ENCODE measurements around the gene TNFSF13B. TPM values are rescaled to one million over a fixed set of nuclear protein-coding genes. Genes with fewer than 3 reads are reported as not detected.

TNFSF13B gene
- total RNA-seq, 4 donors from 2014 or later, result 0.38 to 2.5 (median 0.69) TPM

Other genes with a start within 250 kb of the TNFSF13B start
- 1 to 10 TPM; 3.9 to 6.7 (median 5.7) TPM for gene LIG4, start 54.2 kb upstream of the TNFSF13B start, total RNA-seq
- 1 to 10 TPM; 6.2 to 8.9 (median 8.0) TPM for gene ABHD13, start 51.3 kb upstream of the TNFSF13B start, total RNA-seq